Measurements from ENCODE around the gene TMED4.
A peak's percentile ranks its signal among the peaks of the same experiment; 100 is the strongest.

Gene TMED4

DNA sequence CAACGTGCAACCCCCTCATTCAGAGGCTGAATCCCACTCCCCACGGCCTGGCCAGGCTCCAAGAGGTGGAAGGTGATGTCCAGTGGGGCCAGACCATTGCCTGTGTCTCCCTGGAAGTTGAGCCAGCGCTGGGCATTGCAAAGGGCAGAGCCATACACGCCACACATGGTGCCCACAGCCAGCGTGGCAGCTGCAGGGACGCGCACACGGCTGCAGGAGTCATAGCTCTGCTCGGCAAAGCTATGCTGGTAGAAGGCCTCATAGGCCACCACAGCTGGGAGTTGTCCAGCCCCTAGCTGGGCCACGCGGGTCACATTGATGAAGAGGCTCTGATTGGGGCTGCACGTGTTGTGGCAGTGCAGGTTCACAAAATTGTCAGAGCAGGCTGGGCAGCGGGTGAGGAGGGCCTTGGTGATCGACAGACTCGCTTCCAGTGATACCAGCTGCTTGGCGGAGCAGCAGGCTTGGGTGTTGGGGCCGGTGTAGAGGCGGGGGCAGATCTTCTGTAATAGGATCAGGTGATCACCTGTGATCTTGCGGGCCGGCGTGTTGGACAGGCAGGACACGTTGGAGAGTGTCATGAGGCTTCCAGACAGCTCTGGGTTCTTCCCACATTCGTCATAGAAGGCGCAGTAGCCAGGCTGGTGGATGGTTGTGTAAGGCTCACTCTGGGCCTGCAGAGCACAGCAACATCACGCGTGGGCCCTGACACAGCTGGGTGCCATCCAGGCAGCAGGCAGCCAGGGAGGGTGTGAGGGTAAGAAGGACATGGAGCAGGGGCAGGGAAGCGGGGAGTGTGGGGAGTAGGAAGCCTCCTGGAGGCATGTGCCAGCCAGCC is 42.1 kb downstream of the TMED4 start:
- DNase-seq: no peak

DNA sequence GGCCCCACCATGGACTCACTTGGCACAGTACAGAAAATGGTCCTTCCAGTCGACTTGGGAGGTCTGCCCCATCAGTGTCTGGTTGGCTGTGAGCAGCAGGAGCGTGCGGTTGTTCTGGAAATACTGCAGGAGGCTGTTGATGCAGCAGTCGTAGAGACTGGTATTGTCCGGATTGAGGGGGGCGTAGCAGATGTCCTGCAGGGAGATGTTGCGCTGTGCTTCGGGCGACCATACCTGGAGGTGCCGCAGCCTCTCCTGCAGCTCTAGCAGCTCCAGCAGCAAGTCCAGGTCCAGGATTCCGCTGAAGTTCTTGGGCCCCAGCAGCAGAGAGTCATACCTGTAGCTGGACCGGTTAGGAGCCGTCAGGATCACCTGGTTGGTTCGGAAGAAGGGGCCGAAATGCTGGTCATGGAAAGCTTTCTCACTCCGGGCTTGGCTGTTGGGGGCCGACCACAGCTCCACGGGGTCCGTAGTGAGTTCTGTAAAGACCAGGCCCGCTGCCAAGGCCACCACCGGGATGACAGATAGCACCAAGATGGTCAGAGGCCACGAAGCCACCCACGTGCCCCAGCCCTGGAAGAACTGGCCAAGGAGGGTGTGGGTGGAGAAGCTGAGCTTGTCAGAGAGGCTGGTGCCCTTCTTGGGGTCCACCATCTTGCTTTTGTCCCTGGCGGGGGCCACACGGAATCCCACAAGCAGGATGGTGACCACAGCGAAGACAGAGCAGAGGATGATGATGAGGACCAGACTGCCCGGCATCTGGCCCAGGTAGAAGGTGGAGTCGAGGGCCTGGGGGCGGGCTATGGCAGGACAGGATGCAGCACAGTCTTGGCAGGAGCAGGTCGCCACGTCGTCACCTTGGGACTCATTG is 43.0 kb downstream of the TMED4 start:
- no peak for DNase-seq

DNA sequence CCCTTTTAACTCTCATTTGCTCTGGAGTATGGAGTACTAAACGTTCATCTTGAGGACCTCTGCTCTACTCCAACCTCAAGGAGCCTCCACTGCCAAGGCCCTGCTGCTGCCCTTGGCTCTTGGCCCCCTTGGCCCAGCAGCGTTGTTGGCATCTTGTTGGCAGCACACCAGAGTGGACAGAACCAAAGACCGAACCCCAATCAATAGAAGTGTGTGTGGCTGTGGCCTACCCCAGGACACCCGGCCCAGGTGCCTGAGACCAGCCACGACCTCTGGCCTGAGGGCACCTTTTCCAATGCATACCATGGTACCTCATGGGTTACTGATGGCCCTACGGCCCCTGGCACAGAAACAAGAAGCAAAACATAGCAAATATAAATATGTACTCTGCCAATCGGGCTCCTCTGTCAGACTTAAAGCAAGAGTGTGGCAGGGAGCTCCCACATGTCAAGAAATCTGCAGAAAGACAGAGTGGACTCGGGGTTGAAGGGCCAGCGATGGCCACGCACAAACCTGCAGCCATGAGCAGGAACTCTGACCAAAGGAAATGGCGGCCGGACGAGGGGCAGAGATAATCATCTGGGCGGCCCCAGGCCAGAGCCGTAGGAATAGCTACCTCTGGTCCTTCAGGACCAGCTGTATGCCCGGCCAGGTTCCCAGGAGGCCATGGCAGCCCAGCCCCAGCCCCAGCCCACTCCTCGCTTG is 43.8 kb downstream of the TMED4 start:
- no peak for DNase-seq

DNA sequence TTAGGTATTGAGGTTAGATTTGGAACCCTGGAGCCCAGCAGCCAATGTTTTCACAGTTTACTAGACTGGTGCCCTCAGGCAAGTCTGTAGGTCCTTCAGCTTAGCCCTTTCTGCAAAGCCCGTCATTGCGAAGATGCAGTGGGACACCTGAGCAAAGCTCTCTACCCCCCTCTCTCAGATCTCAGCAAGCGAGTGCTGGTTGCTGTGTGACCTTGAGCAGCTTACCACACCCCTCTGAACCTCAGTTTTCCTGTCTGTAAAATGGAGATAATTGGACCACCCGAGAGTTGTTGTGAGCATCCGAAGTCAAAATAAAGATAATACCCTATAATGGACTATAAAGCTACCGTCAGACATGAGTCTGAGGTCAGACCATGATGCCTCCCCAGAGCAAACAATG is 44.6 kb downstream of the TMED4 start:
- no peak for DNase-seq

DNA sequence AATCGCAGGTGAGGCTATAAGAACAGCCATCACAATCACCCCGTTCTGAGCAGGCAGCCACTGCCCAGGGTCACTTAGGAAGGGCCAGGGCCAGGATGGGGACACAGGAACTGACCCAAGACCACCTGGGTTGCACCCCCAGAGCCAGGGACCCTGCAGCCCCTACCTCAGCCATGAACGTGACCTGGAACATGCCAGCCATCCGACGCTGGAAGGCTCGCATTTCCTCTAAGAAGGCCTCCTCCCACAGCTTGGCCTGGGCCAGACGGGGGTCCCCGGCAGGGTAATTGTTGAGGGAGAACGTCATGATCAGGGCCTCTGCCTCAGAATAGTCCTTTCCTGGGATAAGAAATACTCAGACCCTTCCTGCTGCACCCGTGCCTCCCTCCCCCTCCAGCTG is 45.9 kb downstream of the TMED4 start:
- no peak for DNase-seq

DNA sequence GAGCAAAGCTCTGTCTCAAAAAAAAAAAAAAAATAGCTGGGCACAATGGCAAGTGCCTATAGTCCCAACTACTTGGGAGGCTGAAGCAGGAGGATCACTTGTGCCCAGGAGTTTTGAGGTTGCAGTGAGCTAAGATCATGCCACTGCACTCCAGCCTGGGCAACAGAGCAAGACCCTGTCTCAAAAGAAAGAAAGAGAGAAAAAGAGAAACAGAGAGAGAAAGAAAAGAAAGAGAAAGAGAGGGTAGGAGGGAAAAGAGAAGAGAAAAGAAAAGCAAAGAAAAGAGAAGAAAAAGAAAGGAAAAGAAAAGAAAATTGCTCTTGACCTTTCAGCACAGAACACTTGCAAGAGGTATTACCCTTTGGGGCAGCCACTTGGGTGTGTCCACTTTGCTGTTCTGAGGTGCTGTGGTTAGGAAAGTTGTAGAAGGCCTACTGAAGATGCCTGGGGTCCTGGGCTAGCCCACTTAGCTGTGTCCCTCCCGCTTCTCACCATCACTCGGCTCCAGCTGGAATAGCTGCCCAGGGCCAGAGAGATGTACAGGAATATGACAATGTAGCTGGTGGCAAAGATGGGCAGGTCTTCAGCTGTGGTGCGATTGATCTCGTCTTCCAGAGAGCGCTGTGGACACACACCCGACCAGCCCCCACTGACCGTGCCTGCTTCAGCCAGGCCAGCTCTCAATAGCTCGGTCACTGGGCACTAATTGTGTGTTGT is 46.5 kb downstream of the TMED4 start:
- DNase-seq: no peak

DNA sequence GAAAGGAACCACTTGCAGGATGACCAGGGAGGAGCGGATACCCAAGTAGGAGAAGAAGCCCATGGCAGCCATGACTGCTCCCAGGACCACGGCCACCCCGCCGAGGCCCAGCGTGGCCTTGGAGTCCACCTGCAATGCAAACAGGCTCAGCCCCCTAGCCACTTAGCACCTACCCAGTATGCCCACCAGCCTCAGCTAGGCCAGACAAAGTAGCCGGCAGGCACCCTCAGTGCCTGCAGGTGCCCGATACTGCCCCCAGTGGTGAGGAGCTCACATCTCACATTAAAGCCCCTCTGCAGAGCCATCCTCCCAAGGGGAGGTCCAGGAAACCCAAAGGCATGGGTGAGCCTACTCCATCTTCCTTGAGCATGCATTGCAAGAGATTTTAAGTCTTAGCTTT is 47.5 kb downstream of the TMED4 start:
- DNase-seq: peak; percentile 85

DNA sequence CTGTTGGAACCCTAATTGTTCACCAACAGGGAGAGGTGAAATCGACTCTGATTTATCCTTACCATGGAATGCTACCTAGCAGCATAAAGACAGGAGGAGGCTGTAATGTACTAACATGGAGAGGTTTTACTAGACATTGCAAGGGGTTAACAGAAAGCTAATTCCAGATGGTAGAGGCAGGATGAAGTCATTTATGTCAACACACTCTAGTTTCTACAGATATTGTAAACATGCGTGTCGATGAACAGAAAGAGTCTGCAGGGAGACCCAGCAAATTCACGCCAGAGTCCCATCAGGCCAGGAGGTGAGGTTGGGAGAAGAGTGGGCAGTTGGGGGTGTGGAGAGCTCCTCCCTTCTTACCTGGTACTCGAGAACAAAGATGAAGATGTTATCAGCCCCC is 47.9 kb downstream of the TMED4 start:
- DNase-seq: no peak

DNA sequence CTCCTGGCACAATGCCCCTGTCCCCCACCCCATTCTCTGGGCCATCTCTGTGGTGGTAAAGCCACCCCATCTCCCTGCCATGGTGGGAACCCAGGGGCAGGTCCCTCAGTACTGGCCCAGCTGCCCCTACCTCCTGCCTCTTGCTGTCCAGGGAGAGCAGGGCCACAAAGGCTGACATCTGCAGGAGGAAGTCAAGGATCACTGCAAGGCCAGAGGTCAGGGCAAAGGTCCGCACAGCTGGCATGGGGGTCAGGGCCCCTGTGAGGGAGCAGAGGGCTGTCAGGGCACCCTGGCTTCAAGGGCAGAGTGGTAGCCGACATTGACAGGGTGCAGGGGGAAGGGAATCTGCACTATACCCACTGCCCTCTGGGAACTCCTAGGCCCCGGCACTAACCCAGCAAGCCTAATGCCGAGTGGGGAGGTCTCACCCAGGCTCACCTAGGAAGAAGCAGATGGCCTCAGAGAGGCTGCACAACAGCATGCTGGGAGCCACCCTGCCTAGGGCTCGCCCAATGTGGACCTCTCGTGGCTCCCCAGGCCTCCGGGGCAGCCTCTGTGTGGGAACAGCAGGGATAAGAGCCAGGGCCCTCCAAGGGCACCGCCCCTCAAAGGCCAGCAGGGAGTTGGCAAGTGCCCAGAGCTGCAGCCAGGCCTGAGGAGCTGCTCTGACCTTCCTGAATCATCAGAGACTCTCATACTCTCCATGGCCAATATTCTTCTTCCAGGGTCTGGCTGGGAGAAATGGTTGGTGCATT is 48.6 kb downstream of the TMED4 start:
- no peak for DNase-seq

DNA sequence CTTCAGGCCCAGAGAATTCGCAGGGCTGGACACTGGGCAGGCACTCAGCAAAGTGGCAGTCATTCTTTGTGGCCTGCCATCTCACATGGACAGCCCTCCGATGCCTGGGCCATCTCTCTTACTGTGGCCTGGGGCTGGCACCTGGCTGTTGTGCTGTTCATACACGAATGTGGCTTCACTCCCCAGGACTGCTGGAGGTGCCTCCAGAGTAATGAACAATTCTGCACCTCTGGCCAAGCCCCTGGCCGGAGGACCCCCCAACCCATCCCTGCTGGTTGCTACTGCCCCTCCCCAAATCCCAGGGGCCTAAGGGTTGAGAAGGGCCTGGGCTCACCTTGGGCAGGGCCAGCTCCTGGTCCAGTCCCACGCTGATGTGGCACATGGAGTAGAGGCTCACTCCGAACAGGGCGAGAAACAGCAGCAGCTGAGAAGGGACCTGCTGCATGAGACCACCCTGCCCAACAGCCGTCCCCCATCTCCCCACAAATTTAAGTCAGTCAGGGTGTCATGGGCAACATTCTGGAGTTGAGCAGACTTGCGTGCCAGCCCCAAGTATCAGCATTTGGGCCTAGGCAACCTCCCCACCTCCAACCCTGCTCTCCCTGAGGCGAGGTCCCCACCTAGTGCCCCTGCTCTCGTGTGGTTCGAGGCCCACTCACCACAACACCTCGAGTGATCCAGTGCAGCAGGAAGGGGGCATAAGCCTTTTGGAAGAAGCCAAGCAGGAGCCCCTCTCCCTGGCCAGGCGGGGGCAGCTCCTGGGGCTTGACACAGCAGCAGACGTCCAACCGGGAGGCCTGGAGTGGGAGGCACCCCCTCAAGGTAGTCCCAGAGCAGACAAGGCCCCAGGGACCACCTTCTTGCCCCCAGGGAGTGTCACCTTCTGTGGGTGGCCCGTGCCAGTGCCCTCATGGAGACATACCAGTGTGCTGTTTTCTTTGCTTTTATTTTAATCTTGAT is 50.3 kb downstream of the TMED4 start:
- DNase-seq: no peak

DNA sequence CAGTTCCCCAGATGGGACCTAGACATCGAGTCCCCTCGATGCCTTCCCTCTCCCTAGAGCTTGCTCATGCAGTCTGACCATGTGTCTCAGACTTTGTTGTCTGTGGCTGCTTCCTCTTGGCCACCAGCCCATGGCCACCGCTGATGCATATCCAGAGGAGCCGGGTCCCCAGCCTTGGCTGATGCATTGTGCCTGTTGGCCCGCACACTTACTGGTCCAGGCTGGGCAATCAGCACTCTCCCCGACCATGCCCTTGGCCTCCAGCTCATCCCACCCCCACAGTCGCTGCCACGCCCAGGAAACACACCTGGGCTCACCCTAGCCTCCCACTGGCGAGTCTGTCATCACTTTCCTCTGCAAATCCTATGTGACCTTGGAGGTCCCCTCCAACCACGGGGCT is 51.0 kb downstream of the TMED4 start:
- DNase-seq: peak; percentile 15

Measured in hematopoietic multipotent progenitor cell treated with erythropoietin and hydrocortisone succinate and interleukin-3 and kit ligand, for 4 days (in vitro differentiated cells).